ENCODE data around the gene NUCB2. TPM values are rescaled to one million over a fixed set of nuclear protein-coding genes. Genes with fewer than 3 reads are reported as not detected.

Gene NUCB2
- total and polyA plus RNA-seq, 2 donors (not counting 3 experiments of a cell fraction or from before 2014, with no cell fraction given) = 41.9 to 114 TPM

GRCh38 chr11:17244046-17244445, 32.5 kb upstream of the NUCB2 start:
- BruUV-seq (replicated peaks) = no TSS peak
- intact Hi-C loops (cut with micrococcal nuclease) (no loop called here), dilution Hi-C loops (cut with MboI; ENCODE audit: extremely low pct_ligation_motif_present, low sequenced_read_pairs) (no loop called here)
- H3K9me1 ChIP-seq (replicated peaks; ENCODE audit: control insufficient read depth, extremely low read depth, insufficient read depth, low read length) = no peaks in the 10 kb centered on the region
- no peak overlapping the region for H3K27ac ChIP-seq (ENCODE audit: insufficient read depth, low read depth, low read length)
- DNase-seq (ENCODE audit: low read depth, low spot score) (no peak), FAIRE-seq (no peak)
- no peak overlapping the region for H3K4me3 ChIP-seq (replicated peaks in 1 of 3; ENCODE audit: insufficient read depth in 1 of 3, low read depth in 1 of 3, low read length in 3 of 3)
- no peaks in the 10 kb centered on the region for H3K79me2 ChIP-seq (ENCODE audit: control insufficient read depth, insufficient read depth, low read length)
- ChIA-PET POLR2A (no interaction called here), CTCF (interaction anchor here (1.4 to 1.7 kb wide), 2 partner anchors 14 to 284 kb away, joined by 4 read pairs; no protein-coding TSS in a partner anchor)
- H2AFZ ChIP-seq (ENCODE audit: low read depth, low read length) = no peak overlapping the region
- TF ChIP-seq EZH2 (IDR thresholded peaks at IDR 0.05; ENCODE audit: borderline replicate concordance, low read depth, low read length, severe bottlenecking) (no peak), POLR2AphosphoS5 (IDR thresholded peaks at IDR 0.05; ENCODE audit: insufficient read depth, low read depth, low read length) (no peak), MYC (IDR thresholded peaks at IDR 0.05; ENCODE audit: low read depth, low read length) (no peak), JUN (IDR thresholded peaks at IDR 0.05; ENCODE audit: borderline replicate concordance, insufficient read depth, insufficient read length, low read depth) (no peak), POLR2A (IDR thresholded peaks at IDR 0.05; ENCODE audit: low read depth, low read length) (no peak), MAX (IDR thresholded peaks at IDR 0.05; ENCODE audit: insufficient read depth, insufficient read length) (no peak), GATA2 (IDR thresholded peaks at IDR 0.05; ENCODE audit: insufficient read depth, insufficient read length, low read depth, low read length) (no peak), CTCF (IDR thresholded peaks at IDR 0.05; ENCODE audit: extremely low read depth in 1 of 2, insufficient read depth in 1 of 2, low read depth in 1 of 2, low read length in 2 of 2) (no peak), FOS (IDR thresholded peaks at IDR 0.05; ENCODE audit: borderline replicate concordance, insufficient read depth, low read length) (no peak)
- H3K9ac ChIP-seq (replicated peaks; ENCODE audit: extremely low read depth, insufficient read depth, low read length) = no peak overlapping the region
- H3K9me3 ChIP-seq (replicated peaks; ENCODE audit: control insufficient read depth, insufficient read depth, low read length) = no peaks in the 10 kb centered on the region
- no peak overlapping the region for H3K4me2 ChIP-seq (ENCODE audit: insufficient read depth, low read length)
- no peaks in the 10 kb centered on the region for H3K36me3 ChIP-seq (ENCODE audit: control insufficient read depth in 2 of 2, extremely low read depth in 1 of 2, insufficient read depth in 2 of 2, low read length in 2 of 2)
- no peaks in the 10 kb centered on the region for H3K27me3 ChIP-seq (ENCODE audit: control insufficient read depth in 2 of 2, insufficient read depth in 2 of 2, low read length in 2 of 2)
- no peaks in the 10 kb centered on the region for H3K4me1 ChIP-seq (ENCODE audit: control insufficient read depth, extremely low read depth, insufficient read depth, low read length)
- H4K20me1 ChIP-seq (replicated peaks; ENCODE audit: control insufficient read depth, extremely low read depth, insufficient read depth, low read length) = no peaks in the 10 kb centered on the region
